HG02571 (cell line): Measurements from ENCODE around the gene TIMM13.
"Not testable (repeated sequence)": the region's sequence is repeated elsewhere in the genome, so short reads cannot be mapped to it uniquely, and the experiment has no call there.

Experiments used
- ATAC-seq: cut with Tn5 transposase; IDR thresholded peaks from one replicate; pipeline ENCODE4 v1.9.1; 2021; ENCODE audit warnings: mild to moderate bottlenecking, moderate library complexity; ENCODE audit not compliant: unreplicated experiment

The TIMM13 gene

DNA sequence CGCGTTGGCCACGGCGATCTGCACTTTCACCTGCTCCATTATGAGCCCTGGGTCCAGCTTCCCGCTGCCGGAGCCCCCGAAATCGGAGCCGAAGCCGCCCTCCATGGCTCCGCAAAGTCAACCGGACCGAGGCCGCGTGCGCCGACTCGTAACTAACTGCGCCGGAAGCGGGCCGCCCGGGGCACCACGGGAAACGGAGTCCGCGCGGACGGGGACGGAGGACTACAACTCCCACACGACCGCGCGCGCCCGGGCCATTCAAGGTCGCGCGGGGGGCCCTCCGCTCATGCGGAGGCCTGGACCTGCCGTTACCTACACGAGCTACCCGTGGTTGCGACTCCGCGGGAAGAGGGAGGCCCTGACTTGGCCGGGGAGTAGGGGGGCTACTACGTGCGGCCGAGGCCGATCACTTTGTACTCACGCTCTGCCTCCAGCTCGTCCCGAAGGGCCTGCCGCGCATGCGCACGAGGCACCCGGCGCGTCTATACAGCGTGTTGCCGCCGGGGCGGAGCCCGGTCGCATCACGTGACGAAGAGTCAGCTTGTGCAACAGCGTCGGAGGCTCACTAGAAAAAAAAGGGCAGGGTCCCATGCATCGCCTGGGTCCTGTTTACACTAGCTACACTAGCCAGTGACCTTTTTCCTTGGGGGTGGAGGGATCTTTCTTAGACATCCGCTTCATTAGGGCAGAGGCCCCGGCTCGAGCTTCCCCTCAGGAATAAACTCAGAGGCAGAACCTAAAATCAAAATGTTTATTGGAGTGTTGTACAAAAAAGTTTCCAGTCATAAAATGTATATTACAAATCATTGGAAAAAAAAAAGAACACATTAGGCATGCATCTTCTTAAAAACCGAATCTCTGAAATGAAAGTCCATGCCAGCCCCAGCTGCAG is at the start of gene TIMM13:
Gene TIMM13 (minus strand): TSS at position 158 of the 892 bp plus-strand sequence. CDS start 53 bp downstream, at position 105.
- ATAC-seq, result peak; percentile 70

GRCh38 chr19:2476451-2477140 is 49.2 kb upstream of the TIMM13 start:
- ATAC-seq, result peak; percentile 10

DNA sequence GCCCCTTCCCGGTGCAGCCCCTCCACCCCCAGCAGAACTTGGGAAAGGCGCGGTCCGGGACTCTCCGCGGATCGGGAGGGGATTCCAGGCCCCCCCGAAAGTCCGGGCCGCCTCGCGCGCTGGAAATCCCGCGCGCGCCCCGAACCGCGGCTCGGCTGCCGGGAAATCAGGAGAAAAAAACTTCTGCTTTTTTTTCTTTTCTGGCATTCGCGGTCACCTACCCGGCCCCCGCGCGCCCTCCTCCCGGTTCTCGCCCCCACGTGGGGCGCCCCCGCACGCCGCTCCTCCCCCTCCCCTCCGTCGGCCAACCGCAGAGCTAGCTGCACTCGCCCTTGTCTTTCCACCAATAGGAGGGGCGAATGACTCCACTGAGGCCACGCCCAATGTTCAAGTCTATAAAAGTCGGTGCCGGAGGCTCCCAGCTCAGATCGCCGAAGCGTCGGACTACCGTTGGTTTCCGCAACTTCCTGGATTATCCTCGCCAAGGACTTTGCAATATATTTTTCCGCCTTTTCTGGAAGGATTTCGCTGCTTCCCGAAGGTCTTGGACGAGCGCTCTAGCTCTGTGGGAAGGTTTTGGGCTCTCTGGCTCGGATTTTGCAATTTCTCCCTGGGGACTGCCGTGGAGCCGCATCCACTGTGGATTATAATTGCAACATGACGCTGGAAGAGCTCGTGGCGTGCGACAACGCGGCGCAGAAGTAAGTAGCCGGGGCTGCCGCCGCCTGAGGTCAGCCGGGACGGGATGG is 48.5 kb upstream of the TIMM13 start, which contains the start of gene GADD45B:
Gene GADD45B (plus strand): TSS at position 426 of the 749 bp plus-strand sequence. CDS start 232 bp downstream, at position 658.
- peak; percentile 39 for ATAC-seq

DNA sequence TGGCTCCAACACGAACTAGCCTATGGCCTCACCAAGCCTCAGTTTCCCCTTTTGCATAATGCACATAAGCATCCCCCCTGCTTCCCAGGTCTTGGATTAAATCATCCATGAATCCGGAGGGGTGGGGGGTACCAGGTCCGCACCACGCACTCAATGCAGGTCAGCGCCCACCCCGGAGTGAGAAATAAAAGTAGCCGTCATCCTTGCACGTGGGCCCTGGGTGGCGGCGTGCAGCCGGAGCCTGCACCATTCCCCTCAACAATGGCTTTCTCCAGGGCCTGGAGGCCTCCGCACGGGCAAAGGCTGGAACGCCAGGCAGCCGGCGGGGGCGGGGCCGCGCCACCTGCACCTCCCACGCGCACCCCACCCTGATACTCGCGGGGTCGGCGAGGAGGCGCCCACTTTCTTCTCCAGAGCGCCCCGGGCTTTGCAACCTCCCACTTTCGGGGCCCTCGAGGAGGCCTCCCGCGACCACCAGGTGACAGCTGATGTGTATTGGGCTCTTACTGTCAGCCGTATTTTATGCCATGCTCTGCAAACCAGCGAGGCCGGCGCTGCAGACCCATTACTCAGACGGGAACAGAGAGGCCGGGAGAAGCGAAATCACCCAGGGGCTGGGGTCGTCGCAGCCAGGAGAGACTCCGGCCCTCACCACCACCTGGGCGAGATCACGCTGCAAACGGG is 47.8 kb upstream of the TIMM13 start:
- peak; percentile 4 for ATAC-seq

GRCh38 chr19:2474232-2475017 is 47.0 kb upstream of the TIMM13 start:
- ATAC-seq, result peak; percentile 30

DNA sequence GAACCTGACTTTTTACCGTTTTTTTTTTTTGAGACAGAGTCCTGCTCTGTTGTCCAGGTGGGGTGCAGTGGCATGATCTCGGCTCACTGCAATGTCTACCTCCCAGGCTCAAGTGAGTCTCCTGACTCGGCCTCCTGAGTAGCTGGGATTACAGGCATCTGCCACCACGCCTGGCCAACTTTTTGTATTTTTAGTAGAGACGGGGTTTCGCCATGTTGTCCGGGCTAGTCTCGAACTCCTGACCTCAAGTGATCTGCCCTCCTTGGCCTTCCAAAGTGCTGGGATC is 42.5 kb upstream of the TIMM13 start:
- not testable (repeated sequence) for ATAC-seq

DNA sequence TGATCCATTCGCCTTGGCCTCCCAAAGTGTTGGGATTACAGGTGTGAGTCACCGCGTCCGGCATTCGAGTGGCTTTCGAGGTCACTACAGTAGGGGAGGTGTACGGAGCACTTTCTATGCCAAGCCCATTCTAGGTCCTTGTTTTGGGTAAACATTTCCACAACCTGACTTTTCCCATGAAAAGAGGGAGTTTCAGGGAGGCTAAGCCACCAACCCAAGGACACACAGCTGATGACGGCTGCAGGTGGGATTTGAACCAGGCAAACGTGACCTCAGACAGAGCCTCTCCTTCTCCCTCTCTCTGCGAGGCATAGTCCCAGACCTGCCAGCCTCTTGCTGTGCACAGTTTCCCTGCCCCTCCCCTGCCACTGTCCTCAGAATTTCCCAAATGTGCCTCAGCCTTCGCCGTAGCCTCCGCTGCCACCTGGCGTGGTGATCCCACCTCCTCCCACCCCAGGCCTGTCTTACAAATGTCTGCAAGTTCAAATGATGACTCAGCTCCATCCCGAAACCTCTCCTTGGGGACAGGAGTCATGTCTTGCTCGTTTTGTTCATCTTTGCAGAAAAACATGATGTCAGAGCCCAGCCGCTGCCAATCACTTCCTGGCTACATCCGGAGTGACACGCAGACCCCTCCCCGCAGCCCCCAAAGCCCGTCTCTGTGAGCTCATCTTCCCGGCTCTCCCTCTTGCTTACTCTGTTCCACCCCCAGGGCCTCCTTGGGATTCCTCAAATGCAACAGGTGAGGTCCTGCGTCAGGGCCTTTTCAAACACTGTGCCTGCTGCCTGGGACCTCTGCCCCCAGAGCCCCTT is 41.9 kb upstream of the TIMM13 start:
- ATAC-seq, result no peak

DNA sequence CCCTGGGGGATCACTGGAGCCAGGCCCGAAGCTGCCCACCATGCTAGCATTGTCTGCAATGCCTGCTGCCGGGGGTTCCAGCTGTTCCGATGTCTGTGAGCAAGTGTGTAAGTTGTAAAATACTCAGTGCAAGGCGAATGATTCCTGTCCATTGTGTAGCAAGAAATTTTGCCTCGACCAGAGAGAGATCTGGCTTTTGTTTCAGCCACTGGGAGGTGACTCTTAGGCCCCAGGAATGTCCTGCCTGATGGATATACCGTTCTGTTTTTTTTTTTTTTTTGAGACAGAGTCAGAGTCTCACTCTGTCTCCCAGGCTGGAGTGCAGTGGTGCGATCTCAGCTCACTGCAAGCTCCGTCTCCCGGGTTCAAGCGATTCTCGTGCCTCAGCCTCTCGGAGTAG is 41.2 kb upstream of the TIMM13 start:
- no peak for ATAC-seq

DNA sequence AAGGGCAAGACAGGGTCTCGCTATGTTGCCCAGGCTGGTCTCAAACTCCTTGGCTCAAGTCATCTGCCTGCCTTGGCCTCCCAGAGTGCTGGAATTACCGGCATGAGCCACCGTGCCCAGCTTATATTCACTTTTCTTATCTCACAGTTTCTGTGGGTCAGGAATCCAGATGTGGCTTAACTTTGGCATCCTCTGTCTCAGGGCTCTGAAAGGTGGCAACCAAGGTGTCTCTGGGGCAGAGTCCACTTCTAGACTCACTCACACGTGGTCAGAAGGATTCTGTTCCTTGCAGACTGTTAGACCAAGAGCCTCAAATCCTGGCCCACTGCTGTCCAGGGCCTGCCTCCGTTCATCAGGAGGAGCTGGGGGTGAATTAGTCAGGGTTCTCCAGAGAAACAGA is 37.0 kb upstream of the TIMM13 start:
- ATAC-seq, result no peak

DNA sequence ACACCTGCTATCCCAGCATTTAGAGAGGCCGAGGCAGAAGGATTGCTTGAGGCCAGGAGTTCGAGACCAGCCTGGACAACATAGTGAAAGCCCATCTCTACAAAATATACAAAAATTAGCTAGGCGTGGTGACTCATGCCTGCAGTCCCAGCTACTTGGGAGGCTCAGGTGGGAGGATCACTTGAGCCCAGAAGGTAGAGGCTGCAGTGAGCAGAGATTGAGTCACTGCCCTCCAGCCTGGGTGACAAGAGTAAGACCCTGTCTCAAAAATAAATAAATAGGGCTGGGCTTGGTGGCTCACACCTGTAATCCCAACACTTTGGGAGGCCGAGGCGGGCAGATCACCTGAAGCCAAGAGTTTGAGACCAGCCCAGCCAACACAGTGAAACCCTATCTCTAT is 36.3 kb upstream of the TIMM13 start:
- not testable (repeated sequence) for ATAC-seq

- no peak for ATAC-seq
Measured at GRCh38 chr19:2462635-2463421, 35.4 kb upstream of the TIMM13 start.

- no peak for ATAC-seq
Measured at GRCh38 chr19:2461751-2462634, 34.6 kb upstream of the TIMM13 start.

- ATAC-seq, result no peak
Measured at GRCh38 chr19:2460245-2460644, 32.9 kb upstream of the TIMM13 start.

DNA sequence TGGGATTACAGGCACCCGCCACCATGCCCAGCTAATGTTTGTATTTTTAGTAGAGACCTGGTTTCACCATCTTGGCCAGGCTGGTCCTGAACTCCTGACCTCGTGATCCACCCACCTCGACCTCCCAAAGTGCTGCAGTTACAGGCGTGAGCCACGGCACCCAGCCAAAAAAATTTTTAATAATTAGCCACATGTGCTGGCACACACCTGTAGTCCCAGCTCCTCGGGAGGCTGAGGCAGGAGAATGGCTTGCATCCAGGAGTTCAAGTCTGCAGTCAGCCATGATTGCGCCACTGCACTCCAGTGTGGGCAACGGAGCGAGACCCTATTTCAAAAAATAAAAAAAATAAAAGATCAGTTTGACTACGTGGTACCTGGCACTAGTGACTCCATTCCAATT is 31.4 kb upstream of the TIMM13 start:
- ATAC-seq, result not testable (repeated sequence)

GRCh38 chr19:2458054-2458453 is 30.7 kb upstream of the TIMM13 start:
- no peak for ATAC-seq

DNA sequence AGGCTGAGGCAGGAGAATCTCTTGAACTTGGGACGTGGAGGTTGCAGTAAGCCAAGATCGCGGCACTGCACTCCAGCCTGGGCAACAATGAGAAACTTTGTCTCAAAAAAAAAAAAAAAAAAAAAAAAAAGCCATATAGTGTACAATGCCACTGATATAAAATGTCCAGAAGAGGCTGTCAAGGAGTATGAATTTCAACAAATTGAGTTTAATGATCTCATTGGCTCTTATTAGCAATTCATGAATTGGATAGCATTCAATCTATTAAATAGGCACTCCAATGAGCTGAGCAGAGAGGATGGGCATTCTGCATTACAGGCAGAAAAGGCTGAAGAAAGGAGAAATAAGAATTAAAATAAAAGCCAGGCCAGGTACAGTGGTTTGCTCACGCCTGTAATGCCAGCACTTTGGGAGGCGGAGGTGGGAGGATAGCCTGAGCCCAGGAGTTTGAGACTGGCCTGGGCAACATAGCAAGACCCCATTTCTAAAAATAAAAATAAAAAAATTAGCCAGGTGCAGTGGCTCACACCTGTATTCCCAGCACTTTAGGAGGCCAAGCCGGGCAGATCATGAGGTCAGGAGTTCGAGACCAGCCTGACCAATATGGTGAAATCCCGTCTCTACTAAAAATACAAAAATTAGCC is 30.1 kb upstream of the TIMM13 start:
- no peak for ATAC-seq
